Testis (tissue), 3 donors: Measurements from ENCODE around the gene HDAC7. TPM values are rescaled to one million over a fixed set of nuclear protein-coding genes. Genes with fewer than 3 reads are reported as not detected.

Source experiments
- DNase-seq: peaks from one replicate; pipeline ENCODE4 v3.0.0-alpha.2; 2019
- H3K27ac ChIP-seq, 2 donors: fragments of 200-600 bp; sonication (generic); one replicate each; pipeline ENCODE4 v1.5.1; 2019
- H3K27me3 ChIP-seq: fragments of 200-600 bp; sonication (generic); one replicate; pipeline ENCODE4 v1.5.1; 2019
- H3K36me3 ChIP-seq: fragments of 200-600 bp; sonication (generic); one replicate; pipeline ENCODE4 v1.5.1; 2017; ENCODE audit warnings: low read depth; ENCODE audit errors: missing control alignments
- H3K4me1 ChIP-seq: fragments of 200-600 bp; sonication (generic); one replicate; pipeline ENCODE4 v1.5.1; 2019
- H3K4me3 ChIP-seq, 2 donors: fragments of 200-600 bp; sonication (generic); one replicate each; pipeline ENCODE4 v1.5.1; 2017 to 2019
- H3K9me3 ChIP-seq: fragments of 200-600 bp; sonication (generic); one replicate; pipeline ENCODE4 v1.5.1; 2017
- CTCF ChIP-seq, 3 experiments: fragments of 450-650 bp in 2 of 3; fragments of 200-600 bp in 1 of 3; sonication (generic) in 1 of 3; IDR thresholded peaks; one replicate each; pipeline ENCODE4 v1.5.1; 2016 to 2019; ENCODE audit warnings: antibody characterized with exemption in 3 of 3, mild to moderate bottlenecking in 2 of 3, moderate library complexity in 1 of 3
- POLR2A ChIP-seq: fragments of 450-650 bp; IDR thresholded peaks from one replicate; pipeline ENCODE4 v1.6.1; 2017; ENCODE audit warnings: antibody characterized with exemption, mild to moderate bottlenecking, moderate library complexity
- WGBS, 2 donors: methylation state at CpG; one replicate each; pipeline ENCODE4 v1.1.5; 2018; 5-methylcytosine and 5-hydroxymethylcytosine counted together
- intact Hi-C: fragments of 100-400 bp; cut with DNase I; formaldehyde crosslinking; loops from one replicate; pipeline ENCODE4 v1.15.1; 2023; ENCODE audit warnings: low total_unique reads
- polyA plus RNA-seq: library from polyadenylated mRNA; stranded (reverse); fragments of 350-450 nt; fragmentation: Illumina TruSeq; extraction: RNeasy Lipid Tissue Mini Kit (QIAGEN cat#74804); gene quantifications from one replicate; pipeline ENCODE4 v1.2.3, GENCODE V29; 2014; ENCODE audit warnings: low read depth, low replicate concordance; ENCODE audit not compliant: insufficient read depth
- total RNA-seq, 2 donors: library from RNA; depleted of rRNA; stranded (reverse); fragments of >200 nt; gene quantifications; one replicate each; pipeline ENCODE4 v1.2.3, GENCODE V29; 2016

Gene HDAC7
- total and polyA plus RNA-seq, 3 donors from 2014 or later = 28.2 to 70.0 (median 39.9) TPM

DNA sequence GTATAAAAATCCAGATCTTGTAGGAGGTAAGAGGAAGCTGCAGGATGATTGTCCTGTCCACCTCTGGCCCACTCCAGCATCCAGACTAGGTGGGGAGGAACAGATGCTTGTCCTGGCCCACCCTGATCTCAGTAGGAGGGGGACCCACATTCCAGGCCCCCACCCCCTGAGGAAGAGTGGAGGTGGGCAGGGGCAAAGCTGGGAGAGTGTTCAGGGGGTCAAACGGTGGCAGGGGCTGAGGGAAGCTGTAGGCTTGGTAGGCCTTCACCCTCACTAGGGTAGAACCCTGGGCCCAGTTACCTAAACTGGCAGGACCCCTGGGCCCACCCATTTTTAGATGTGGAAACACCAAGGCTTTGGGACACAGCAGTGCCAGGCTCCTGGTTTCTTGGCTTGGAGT is 42.6 kb downstream of the HDAC7 start:
- DNase-seq = no peak
- Histone ChIP-seq H3K4me1 (peaks cover 43% of the 10 kb centered on the region), H3K36me3 (no peaks in the 10 kb centered on the region), H3K27me3 (no peaks in the 10 kb centered on the region), H3K9me3 (no peaks in the 10 kb centered on the region), H3K27ac (peak overlapping the region; percentile 64 to 72), H3K4me3 (no peak overlapping the region)
- 46 to 50% methylated on average over 1 of the region's 1 CpG for WGBS, 2 donors
- TF ChIP-seq POLR2A (no peak), CTCF (IDR thresholded peaks at IDR 0.05) (no peak)
- intact Hi-C loops = loop anchor here (10.0 kb wide), 1 partner anchor 62 kb away; no protein-coding TSS in a partner anchor

- intact Hi-C loops = loop anchor here (10.0 kb wide), 1 partner anchor 62 kb away; no protein-coding TSS in a partner anchor
- 61 to 63% methylated on average over 5 of the region's 5 CpGs for WGBS, 2 donors
- Histone ChIP-seq H3K4me1 (peaks cover 43% of the 10 kb centered on the region), H3K27ac (peak overlapping the region; percentile 64 to 72), H3K4me3 (no peak overlapping the region), H3K9me3 (no peaks in the 10 kb centered on the region), H3K27me3 (no peaks in the 10 kb centered on the region), H3K36me3 (no peaks in the 10 kb centered on the region)
- no peak for DNase-seq
- TF ChIP-seq POLR2A (no peak), CTCF (IDR thresholded peaks at IDR 0.05) (no peak)
Measured at GRCh38 chr12:47776471-47777143, 43.1 kb downstream of the HDAC7 start.

GRCh38 chr12:47775100-47775911 is 44.4 kb downstream of the HDAC7 start:
- no peaks in the 10 kb centered on the region for H3K27me3 ChIP-seq
- peaks cover 43% of the 10 kb centered on the region for H3K4me1 ChIP-seq
- no peaks in the 10 kb centered on the region for H3K9me3 ChIP-seq
- intact Hi-C loops = loop anchor here (10.0 kb wide), 1 partner anchor 61 kb away; no protein-coding TSS in a partner anchor
- TF ChIP-seq CTCF (IDR thresholded peaks at IDR 0.05) = no peak
- TF ChIP-seq POLR2A = no peak
- DNase-seq = no peak
- no peaks in the 10 kb centered on the region for H3K36me3 ChIP-seq
- H3K4me3 ChIP-seq = no peak overlapping the region
- H3K27ac ChIP-seq = peak overlapping the region in 1 of 2 donors; percentile 72
- WGBS, 2 donors = 66 to 68% methylated on average over 5 to 10 of the region's 10 CpGs

DNA sequence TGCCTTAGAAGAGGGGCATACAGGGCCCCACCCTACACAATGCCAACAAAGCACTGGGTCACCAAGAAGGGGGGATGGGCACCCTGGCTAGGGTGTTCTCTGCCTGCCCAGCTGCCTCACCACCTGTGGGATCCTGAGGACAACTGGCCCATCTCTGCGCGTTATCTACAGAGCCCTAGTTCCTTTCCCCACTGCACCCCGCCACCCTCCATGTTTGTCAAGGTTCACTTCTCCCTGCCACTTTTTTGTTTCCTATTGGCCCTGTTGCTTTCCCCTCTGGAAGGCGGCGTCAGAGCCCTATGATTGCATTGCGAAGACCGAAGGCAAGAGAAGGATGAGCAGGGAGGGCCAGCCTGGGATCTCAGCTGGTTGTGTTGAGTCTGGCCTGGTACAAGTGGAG is 45.0 kb downstream of the HDAC7 start:
- no peaks in the 10 kb centered on the region for H3K9me3 ChIP-seq
- peaks cover 43% of the 10 kb centered on the region for H3K4me1 ChIP-seq
- 81 to 89% methylated on average over 7 of the region's 7 CpGs for WGBS, 2 donors
- DNase-seq = no peak
- intact Hi-C loops = loop anchor here (10.0 kb wide), 1 partner anchor 60 kb away; no protein-coding TSS in a partner anchor
- H3K27me3 ChIP-seq = no peaks in the 10 kb centered on the region
- H3K4me3 ChIP-seq = no peak overlapping the region
- H3K27ac ChIP-seq = peak overlapping the region in 1 of 2 donors; percentile 72
- H3K36me3 ChIP-seq = no peaks in the 10 kb centered on the region
- TF ChIP-seq POLR2A = no peak
- no peak for TF ChIP-seq CTCF (IDR thresholded peaks at IDR 0.05)
